ENCODE data around the gene ZNF526. TPM values are rescaled to one million over a fixed set of nuclear protein-coding genes. Genes with fewer than 3 reads are reported as not detected.

Gene ZNF526
- total and polyA plus RNA-seq, 4 donors = 1.7 to 8.8 (median 3.8) TPM

- TF ChIP-seq ZBTB33 (IDR thresholded peaks at IDR 0.05) (no peak), EGR1 (IDR thresholded peaks at IDR 0.05; ENCODE audit: low read depth in 2 of 2) (no peak)
These were observed 28.8 kb upstream of the ZNF526 start (continued) for GRCh38 chr19:42191330-42191729.

- no peak overlapping the region for H3K9ac ChIP-seq (ENCODE audit: low read depth in 1 of 2, low read length in 2 of 2)
- no peak overlapping the region for H3K27ac ChIP-seq (ENCODE audit: low read depth in 1 of 2, low read length in 2 of 2)
- H3K27me3 ChIP-seq (ENCODE audit: control insufficient read depth in 4 of 4, insufficient read depth in 4 of 4, low read length in 3 of 4) = no peaks in the 10 kb centered on the region
- peaks cover 0 to 5% (median 3%) of the 10 kb centered on the region in 4 donors for H3K9me3 ChIP-seq (ENCODE audit: control insufficient read depth in 4 of 4, low read length in 3 of 4)
- H3K4me3 ChIP-seq (ENCODE audit: low read depth in 1 of 3, low read length in 3 of 3) = no peak overlapping the region
- no peaks in the 10 kb centered on the region for H3K4me1 ChIP-seq (ENCODE audit: control insufficient read depth in 4 of 4, insufficient read depth in 4 of 4, low read length in 3 of 4)
- no peak for DNase-seq (ENCODE audit: low spot score)
- TF ChIP-seq ATF3 (IDR thresholded peaks at IDR 0.05) (no peak), RXRA (IDR thresholded peaks at IDR 0.05) (no peak), GABPA (IDR thresholded peaks at IDR 0.05 in 1 of 2, conservative IDR thresholded peaks at IDR 0.05 in 1 of 2) (no peak), HNF4G (IDR thresholded peaks at IDR 0.05) (no peak), NR2F2 (IDR thresholded peaks at IDR 0.05) (no peak), EGR1 (IDR thresholded peaks at IDR 0.05; ENCODE audit: low read depth in 2 of 2) (no peak), RAD21 (IDR thresholded peaks at IDR 0.05) (no peak), CTCF (IDR thresholded peaks at IDR 0.05; ENCODE audit: low read depth, low read length, missing input control) (no peak), HNF4A (conservative IDR thresholded peaks at IDR 0.05) (no peak), FOXA1 (IDR thresholded peaks at IDR 0.05) (no peak), YY1 (IDR thresholded peaks at IDR 0.05) (no peak), REST (IDR thresholded peaks at IDR 0.05) (no peak)
- WGBS = 50% methylated on average over 3 of the region's 3 CpGs
- no peaks in the 10 kb centered on the region for H3K36me3 ChIP-seq (ENCODE audit: control insufficient read depth in 4 of 4, insufficient read depth in 3 of 4, low read depth in 1 of 4, low read length in 3 of 4)
These were observed 28.3 kb upstream of the ZNF526 start for GRCh38 chr19:42191855-42192254.

GRCh38 chr19:42193294-42193693 lies 26.8 kb upstream of the ZNF526 start:
- 71% methylated on average over 1 of the region's 1 CpG for WGBS
- Histone ChIP-seq H3K9me3 (ENCODE audit: control insufficient read depth in 4 of 4, low read length in 3 of 4) (peaks cover 0 to 5% (median 3%) of the 10 kb centered on the region in 4 donors), H3K4me1 (ENCODE audit: control insufficient read depth in 4 of 4, insufficient read depth in 4 of 4, low read length in 3 of 4) (no peaks in the 10 kb centered on the region), H3K4me3 (ENCODE audit: low read depth in 1 of 3, low read length in 3 of 3) (no peak overlapping the region), H3K27me3 (ENCODE audit: control insufficient read depth in 4 of 4, insufficient read depth in 4 of 4, low read length in 3 of 4) (no peaks in the 10 kb centered on the region), H3K9ac (ENCODE audit: low read depth in 1 of 2, low read length in 2 of 2) (no peak overlapping the region), H3K36me3 (ENCODE audit: control insufficient read depth in 4 of 4, insufficient read depth in 3 of 4, low read depth in 1 of 4, low read length in 3 of 4) (peaks cover 0 to 3% (median 0%) of the 10 kb centered on the region in 4 donors), H3K27ac (ENCODE audit: low read depth in 1 of 2, low read length in 2 of 2) (no peak overlapping the region)
- TF ChIP-seq TAF1 (conservative IDR thresholded peaks at IDR 0.05) = no peak
- TF ChIP-seq GABPA (IDR thresholded peaks at IDR 0.05 in 1 of 2, conservative IDR thresholded peaks at IDR 0.05 in 1 of 2) = no peak
- TF ChIP-seq YY1 (IDR thresholded peaks at IDR 0.05) = no peak
- no peak for TF ChIP-seq HNF4A (conservative IDR thresholded peaks at IDR 0.05)
- TF ChIP-seq CTCF (IDR thresholded peaks at IDR 0.05; ENCODE audit: low read depth, low read length, missing input control) = no peak
- no peak for TF ChIP-seq REST (IDR thresholded peaks at IDR 0.05)
- no peak for TF ChIP-seq JUND (IDR thresholded peaks at IDR 0.05)
- no peak for TF ChIP-seq EGR1 (IDR thresholded peaks at IDR 0.05; ENCODE audit: low read depth in 2 of 2)
- TF ChIP-seq NR2F2 (IDR thresholded peaks at IDR 0.05) = no peak
- TF ChIP-seq MAX (IDR thresholded peaks at IDR 0.05) = no peak
- DNase-seq (ENCODE audit: low spot score) = no peak
